Measurements from ENCODE around the gene SMIM21.

Gene SMIM21

DNA sequence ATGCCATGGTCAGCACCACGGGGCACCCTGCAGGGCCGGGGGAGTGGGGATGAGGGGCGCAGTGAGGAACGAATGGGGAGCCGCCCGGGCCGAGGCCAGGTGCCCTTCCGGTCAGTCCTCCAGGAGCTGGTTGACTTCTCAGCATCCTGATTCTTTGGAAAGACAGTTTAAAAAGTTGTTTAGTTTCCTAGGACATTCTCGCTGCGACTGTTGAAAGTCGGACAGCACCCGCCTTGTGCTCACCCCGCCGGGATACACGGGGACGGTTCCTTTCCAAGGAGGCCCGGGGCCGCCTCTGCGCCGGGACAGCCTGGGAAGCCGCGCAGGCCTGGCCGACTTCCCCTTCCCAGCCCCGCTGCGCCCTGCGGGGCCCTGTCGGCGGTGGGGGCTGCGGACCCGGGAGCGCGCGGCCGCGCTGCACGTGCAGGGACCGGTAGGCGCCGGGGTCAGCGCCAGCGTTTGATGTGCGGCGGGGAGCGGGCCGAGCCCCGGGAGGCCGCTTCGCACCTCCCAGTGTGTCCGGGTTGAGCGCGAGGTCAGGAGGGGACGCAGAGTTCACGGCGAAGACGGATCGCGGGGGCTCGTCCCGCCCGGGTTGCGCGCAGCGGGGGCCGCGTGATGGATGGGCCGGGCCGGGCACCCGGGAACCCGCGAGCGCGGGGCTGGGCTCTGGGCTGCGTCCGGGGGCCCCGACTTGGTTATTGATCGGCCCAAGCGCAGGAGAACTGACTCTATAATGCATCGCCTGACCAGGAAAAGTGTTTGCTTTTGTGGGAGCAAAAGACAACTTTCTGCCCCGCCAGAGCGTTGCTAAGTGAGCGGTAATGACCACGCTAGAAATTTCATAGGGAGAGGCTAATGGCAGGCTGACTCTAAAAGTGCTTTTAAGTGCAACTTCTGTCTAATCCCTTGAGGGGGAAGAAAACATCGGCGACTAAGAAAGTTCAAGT lies 28.0 kb upstream of the SMIM21 start:
- ChIA-PET CTCF (no interaction called here), POLR2A (no interaction called here)
- DNase-seq (ENCODE audit: extremely low spot score), result no peak
- TF ChIP-seq ELF4 (IDR thresholded peaks at IDR 0.05) (no peak), FOXM1 (IDR thresholded peaks at IDR 0.05; ENCODE audit: borderline replicate concordance) (no peak)

DNA sequence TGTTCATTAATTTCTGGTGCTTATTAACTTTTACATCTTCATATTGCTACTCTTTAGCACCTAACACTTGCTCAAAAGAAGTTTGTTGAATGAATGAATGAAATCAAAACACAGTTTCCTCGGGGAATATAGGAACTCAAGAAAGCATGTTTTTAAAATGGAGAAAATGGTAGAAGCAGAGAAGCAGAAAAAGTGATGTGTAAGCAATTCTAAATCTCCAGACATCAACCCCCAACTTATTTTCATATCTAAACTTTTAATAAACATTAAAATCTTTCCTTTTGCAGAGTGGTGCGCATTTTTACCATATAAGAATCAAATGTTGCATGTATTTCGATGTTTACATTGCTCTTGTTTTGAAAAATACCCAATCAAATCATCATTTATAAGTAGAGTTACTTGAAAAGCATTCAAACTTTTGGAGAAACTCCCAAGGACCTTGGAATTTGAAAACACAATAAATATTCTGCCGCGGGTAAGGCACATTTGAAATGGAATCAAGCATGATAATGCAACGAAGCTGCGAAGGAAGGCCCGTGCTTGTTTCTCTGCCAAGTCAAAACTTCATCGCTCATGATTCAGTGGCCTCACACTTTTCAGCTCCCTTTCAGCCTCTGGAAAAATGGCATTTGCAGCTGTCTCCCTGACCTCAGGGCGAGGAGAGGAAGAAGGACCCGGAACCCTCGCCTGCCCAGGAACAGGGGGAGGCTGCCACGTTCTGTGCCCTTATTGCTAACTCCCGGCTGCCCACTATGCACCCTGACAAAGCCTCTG lies 26.7 kb upstream of the SMIM21 start:
- CTCF ChIA-PET, result no interaction called here

DNA sequence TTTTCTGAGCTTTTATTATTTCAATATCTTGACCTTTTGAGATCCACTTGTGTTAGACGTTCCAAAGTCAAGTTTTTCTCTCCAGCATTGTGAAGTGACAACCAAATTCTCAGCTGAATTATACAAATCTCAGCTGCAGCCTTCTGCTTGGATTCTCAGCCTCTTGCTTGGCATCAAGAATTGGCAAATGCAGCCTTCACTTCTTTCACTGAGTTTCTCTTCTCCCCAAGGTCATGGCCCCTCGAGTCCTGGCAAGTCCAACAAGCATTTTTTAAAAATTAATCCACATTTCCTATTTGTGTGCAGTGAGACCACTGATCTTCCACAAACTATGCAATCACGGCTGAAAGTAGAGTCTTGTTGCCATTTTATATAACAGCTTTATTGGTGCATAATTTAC lies 23.4 kb upstream of the SMIM21 start:
- TF ChIP-seq L3MBTL2 (conservative IDR thresholded peaks at IDR 0.05) (no peak), CTBP1 (IDR thresholded peaks at IDR 0.05; ENCODE audit: borderline replicate concordance) (no peak), SP1 (IDR thresholded peaks at IDR 0.05) (no peak), FOXM1 (IDR thresholded peaks at IDR 0.05; ENCODE audit: borderline replicate concordance) (no peak), ARNT (IDR thresholded peaks at IDR 0.05) (no peak), FOXK2 (IDR thresholded peaks at IDR 0.05) (no peak), ELF4 (IDR thresholded peaks at IDR 0.05) (no peak), HDGF (IDR thresholded peaks at IDR 0.05; ENCODE audit: borderline replicate concordance) (no peak), ZNF384 (IDR thresholded peaks at IDR 0.05) (no peak), NFRKB (IDR thresholded peaks at IDR 0.05) (no peak), SUZ12 (IDR thresholded peaks at IDR 0.05) (no peak), BHLHE40 (IDR thresholded peaks at IDR 0.05; ENCODE audit: borderline replicate concordance) (no peak)
- TF ChIP-seq, protein P1, sequence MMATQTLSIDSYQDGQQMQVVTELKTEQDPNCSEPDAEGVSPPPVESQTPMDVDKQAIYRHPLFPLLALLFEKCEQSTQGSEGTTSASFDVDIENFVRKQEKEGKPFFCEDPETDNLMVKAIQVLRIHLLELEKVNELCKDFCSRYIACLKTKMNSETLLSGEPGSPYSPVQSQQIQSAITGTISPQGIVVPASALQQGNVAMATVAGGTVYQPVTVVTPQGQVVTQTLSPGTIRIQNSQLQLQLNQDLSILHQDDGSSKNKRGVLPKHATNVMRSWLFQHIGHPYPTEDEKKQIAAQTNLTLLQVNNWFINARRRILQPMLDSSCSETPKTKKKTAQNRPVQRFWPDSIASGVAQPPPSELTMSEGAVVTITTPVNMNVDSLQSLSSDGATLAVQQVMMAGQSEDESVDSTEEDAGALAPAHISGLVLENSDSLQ (IDR thresholded peaks at IDR 0.05), result no peak
- ChIA-PET CTCF (no interaction called here), POLR2A (no interaction called here)
- DNase-seq (ENCODE audit: extremely low spot score), result no peak

More for the DNA sequence above, 26.7 kb upstream of the SMIM21 start:
- TF ChIP-seq BHLHE40 (IDR thresholded peaks at IDR 0.05; ENCODE audit: borderline replicate concordance), result no peak
- TF ChIP-seq ELF4 (IDR thresholded peaks at IDR 0.05), result no peak
- TF ChIP-seq TARDBP (IDR thresholded peaks at IDR 0.05), result no peak
- no peak for TF ChIP-seq FOXK2 (IDR thresholded peaks at IDR 0.05)
- TF ChIP-seq, protein P1 (IDR thresholded peaks at IDR 0.05), result no peak
- no peak for TF ChIP-seq L3MBTL2 (conservative IDR thresholded peaks at IDR 0.05)
- no peak for TF ChIP-seq LEF1 (IDR thresholded peaks at IDR 0.05; ENCODE audit: borderline replicate concordance)
- POLR2A ChIA-PET, result no interaction called here
- no peak for DNase-seq (ENCODE audit: extremely low spot score)

DNA sequence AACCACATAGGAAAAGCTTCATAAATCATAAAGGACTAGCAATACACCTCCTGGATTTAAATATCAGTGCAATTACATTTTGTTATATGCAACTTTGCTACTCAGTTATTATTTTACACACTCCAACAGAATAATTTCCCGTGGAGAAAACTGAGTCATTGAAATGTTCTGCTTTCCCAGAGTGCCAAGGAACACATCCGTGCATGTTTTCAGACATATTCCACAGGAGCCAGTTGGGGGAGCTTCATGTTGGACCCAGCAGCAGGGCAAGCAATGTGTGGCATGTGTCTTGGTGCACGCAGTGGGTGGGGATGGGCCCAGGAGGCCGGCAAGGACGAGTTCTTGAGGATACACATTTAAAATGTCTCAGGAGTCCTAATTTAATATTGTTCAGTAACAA lies 14.4 kb upstream of the SMIM21 start:
- ChIA-PET POLR2A (no interaction called here), CTCF (no interaction called here)
- no peak for TF ChIP-seq FOXK2 (IDR thresholded peaks at IDR 0.05)
- no peak for TF ChIP-seq SP1 (IDR thresholded peaks at IDR 0.05)
- no peak for TF ChIP-seq NFRKB (IDR thresholded peaks at IDR 0.05)
- no peak for TF ChIP-seq SUZ12 (IDR thresholded peaks at IDR 0.05)
- TF ChIP-seq FOXM1 (IDR thresholded peaks at IDR 0.05; ENCODE audit: borderline replicate concordance), result no peak
- TF ChIP-seq FOXA1 (IDR thresholded peaks at IDR 0.05), result no peak
- TF ChIP-seq, protein P1 (IDR thresholded peaks at IDR 0.05), result no peak
- TF ChIP-seq ZNF384 (IDR thresholded peaks at IDR 0.05), result no peak
- TF ChIP-seq ARNT (IDR thresholded peaks at IDR 0.05), result no peak
- no peak for TF ChIP-seq LEF1 (IDR thresholded peaks at IDR 0.05; ENCODE audit: borderline replicate concordance)
- DNase-seq (ENCODE audit: extremely low spot score), result no peak

DNA sequence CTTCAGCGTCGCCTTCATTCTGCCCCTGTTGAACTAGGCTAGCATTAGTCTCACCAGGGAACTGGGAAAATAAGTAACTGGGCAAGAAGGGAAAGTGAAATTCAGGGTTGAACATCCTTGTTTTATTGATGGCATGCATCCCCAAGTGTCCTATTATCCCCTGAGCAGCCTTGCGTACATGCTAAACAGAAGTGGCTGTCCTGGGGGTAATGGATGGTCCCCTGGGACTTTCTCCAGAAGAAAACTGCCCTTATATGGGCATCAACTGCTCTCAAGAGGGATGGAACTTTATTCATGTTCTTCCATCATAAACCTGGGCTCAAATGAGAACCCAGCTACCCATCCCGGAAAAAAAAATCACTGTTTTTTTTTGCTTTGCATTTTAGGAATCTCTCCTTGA lies 11.8 kb upstream of the SMIM21 start:
- no peak for TF ChIP-seq ELF4 (IDR thresholded peaks at IDR 0.05)
- no peak for TF ChIP-seq L3MBTL2 (conservative IDR thresholded peaks at IDR 0.05)
- TF ChIP-seq, protein P1 (IDR thresholded peaks at IDR 0.05), result no peak
- TF ChIP-seq ARNT (IDR thresholded peaks at IDR 0.05), result no peak
- no peak for TF ChIP-seq FOXA1 (IDR thresholded peaks at IDR 0.05)
- TF ChIP-seq CTBP1 (IDR thresholded peaks at IDR 0.05; ENCODE audit: borderline replicate concordance), result no peak
- ChIA-PET POLR2A (no interaction called here), CTCF (no interaction called here)
- no peak for DNase-seq (ENCODE audit: extremely low spot score)

DNA sequence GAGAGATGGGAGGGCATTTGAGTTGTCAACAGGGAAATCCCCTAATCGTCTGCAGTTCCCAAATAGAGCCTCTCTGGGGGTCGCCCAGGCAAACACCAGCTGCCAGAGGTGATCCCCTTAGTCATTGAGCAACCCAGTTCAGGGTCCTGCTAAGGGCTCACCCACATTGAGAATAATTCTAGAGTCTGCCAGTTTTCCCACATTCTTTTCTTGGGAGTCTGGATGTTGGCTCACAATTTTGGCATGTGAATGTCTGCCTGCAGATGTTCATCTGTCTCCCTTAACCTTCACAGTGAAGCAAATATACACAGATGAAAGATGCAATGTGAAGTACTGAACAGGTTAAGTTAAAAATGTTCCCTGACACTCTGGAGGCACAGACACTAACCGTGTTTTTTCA lies 11.4 kb upstream of the SMIM21 start:
- POLR2A ChIA-PET, result no interaction called here
- TF ChIP-seq FOXM1 (IDR thresholded peaks at IDR 0.05; ENCODE audit: borderline replicate concordance) (no peak), SUZ12 (IDR thresholded peaks at IDR 0.05) (no peak), FOXA1 (IDR thresholded peaks at IDR 0.05) (no peak), ZNF384 (IDR thresholded peaks at IDR 0.05) (no peak), SP1 (IDR thresholded peaks at IDR 0.05) (no peak), BHLHE40 (IDR thresholded peaks at IDR 0.05; ENCODE audit: borderline replicate concordance) (no peak), LEF1 (IDR thresholded peaks at IDR 0.05; ENCODE audit: borderline replicate concordance) (no peak), TARDBP (IDR thresholded peaks at IDR 0.05) (no peak), NFRKB (IDR thresholded peaks at IDR 0.05) (no peak), CTBP1 (IDR thresholded peaks at IDR 0.05; ENCODE audit: borderline replicate concordance) (no peak), FOXK2 (IDR thresholded peaks at IDR 0.05) (no peak), ELF4 (IDR thresholded peaks at IDR 0.05) (no peak), HDGF (IDR thresholded peaks at IDR 0.05; ENCODE audit: borderline replicate concordance) (no peak), ARNT (IDR thresholded peaks at IDR 0.05) (no peak), L3MBTL2 (conservative IDR thresholded peaks at IDR 0.05) (no peak)
- TF ChIP-seq, protein P1 (IDR thresholded peaks at IDR 0.05), result no peak
- DNase-seq (ENCODE audit: extremely low spot score), result no peak
- CTCF ChIA-PET, result no interaction called here
